H9 (cell line): ENCODE data around the gene RASIP1. TPM values are rescaled to one million over a fixed set of nuclear protein-coding genes. Genes with fewer than 3 reads are reported as not detected.

Experiments used
- DNase-seq: peaks from one replicate; pipeline ENCODE4 v3.0.0-alpha.2; 2017
- H2AFZ ChIP-seq: one replicate; pipeline ENCODE4 v1.6.1; 2013; ENCODE audit warnings: mild to moderate bottlenecking, low read length, control low read depth, moderate library complexity
- H2AK5ac ChIP-seq: 2 replicates; pipeline ENCODE4 v1.6.1; 2013; ENCODE audit warnings: low read length, control low read depth, mixed read lengths; ENCODE audit not compliant: insufficient read length
- H2BK120ac ChIP-seq: one replicate; pipeline ENCODE4 v1.6.1; 2013; ENCODE audit warnings: low read depth, mild to moderate bottlenecking, low read length, control low read depth, inconsistent platforms; ENCODE audit not compliant: poor library complexity, severe bottlenecking
- H2BK12ac ChIP-seq: 2 replicates; pipeline ENCODE4 v1.6.1; 2013; ENCODE audit warnings: low read length, control low read depth, mixed read lengths, low read depth; ENCODE audit not compliant: insufficient read length
- H2BK15ac ChIP-seq: 2 replicates; pipeline ENCODE4 v1.6.1; 2013; ENCODE audit warnings: low read depth, low read length, control low read depth
- H2BK20ac ChIP-seq: one replicate; pipeline ENCODE4 v1.6.1; 2013; ENCODE audit warnings: low read depth, mild to moderate bottlenecking, low read length, control low read depth, inconsistent platforms; ENCODE audit not compliant: poor library complexity, severe bottlenecking
- H2BK5ac ChIP-seq: 2 replicates; pipeline ENCODE4 v1.6.1; 2013; ENCODE audit warnings: low read length, control low read depth, mixed read lengths; ENCODE audit not compliant: insufficient read length
- H3K14ac ChIP-seq: 2 replicates; pipeline ENCODE4 v1.6.1; 2013; ENCODE audit warnings: low read length, control low read depth; ENCODE audit not compliant: insufficient read depth
- H3K18ac ChIP-seq: 2 replicates; pipeline ENCODE4 v1.6.1; 2013; ENCODE audit warnings: low read depth, mild to moderate bottlenecking, mixed read lengths, low read length, control low read depth; ENCODE audit not compliant: insufficient read length
- H3K23ac ChIP-seq: 2 replicates; pipeline ENCODE4 v1.6.1; 2013; ENCODE audit warnings: low read length, control low read depth, mixed read lengths, low read depth; ENCODE audit not compliant: insufficient read length
- H3K23me2 ChIP-seq: 2 replicates; pipeline ENCODE4 v1.6.1; 2013; ENCODE audit warnings: low read depth, mild to moderate bottlenecking, mixed read lengths, low read length, control low read depth; ENCODE audit not compliant: insufficient read length, poor library complexity, severe bottlenecking
- H3K27ac ChIP-seq: 2 replicates; pipeline ENCODE4 v1.5.1; 2013; ENCODE audit warnings: low read length, control low read depth, mixed read lengths, low read depth; ENCODE audit not compliant: insufficient read length
- H3K27me3 ChIP-seq: 2 replicates; pipeline ENCODE4 v1.6.1; 2013; ENCODE audit warnings: low read length, control low read depth, inconsistent platforms; ENCODE audit not compliant: insufficient read depth
- H3K4ac ChIP-seq: 2 replicates; pipeline ENCODE4 v1.6.1; 2013; ENCODE audit warnings: low read depth, mild to moderate bottlenecking, control low read depth, inconsistent platforms, low read length, moderate library complexity
- H3K4me1 ChIP-seq: 2 replicates; pipeline ENCODE4 v1.6.1; 2013; ENCODE audit warnings: low read length, control low read depth, inconsistent platforms; ENCODE audit not compliant: insufficient read depth
- H3K4me2 ChIP-seq: 2 replicates; pipeline ENCODE4 v1.6.1; 2013; ENCODE audit warnings: low read length, control low read depth, mixed read lengths; ENCODE audit not compliant: insufficient read length, insufficient read depth
- H3K56ac ChIP-seq: 2 replicates; pipeline ENCODE4 v1.6.1; 2013; ENCODE audit warnings: low read depth, mild to moderate bottlenecking, mixed read lengths, low read length, control low read depth; ENCODE audit not compliant: insufficient read length
- H3K79me1 ChIP-seq: 2 replicates; pipeline ENCODE4 v1.6.1; 2013; ENCODE audit warnings: low read depth, mild to moderate bottlenecking, moderate library complexity, low read length, control low read depth, inconsistent platforms; ENCODE audit not compliant: insufficient read depth, poor library complexity, severe bottlenecking
- H3K79me2 ChIP-seq: 2 replicates; pipeline ENCODE4 v1.6.1; 2013; ENCODE audit warnings: low read length, control low read depth, inconsistent platforms; ENCODE audit not compliant: insufficient read depth
- H3K9ac ChIP-seq: 2 replicates; pipeline ENCODE4 v1.6.1; 2013; ENCODE audit warnings: low read length, control low read depth, mixed read lengths; ENCODE audit not compliant: insufficient read length; ENCODE audit errors: extremely low read depth
- H3K9me3 ChIP-seq: one replicate; pipeline ENCODE4 v1.6.1; 2013; ENCODE audit warnings: low read depth, low read length, inconsistent platforms; ENCODE audit not compliant: control insufficient read depth
- H3T11ph ChIP-seq: one replicate; pipeline ENCODE4 v1.6.1; 2013; ENCODE audit warnings: mild to moderate bottlenecking, low read length, control low read depth, inconsistent platforms
- H4K20me1 ChIP-seq: one replicate; pipeline ENCODE4 v1.6.1; 2013; ENCODE audit not compliant: control insufficient read depth, insufficient read length, insufficient read depth
- H4K5ac ChIP-seq: 2 replicates; pipeline ENCODE4 v1.6.1; 2013; ENCODE audit warnings: low read depth, mild to moderate bottlenecking, mixed read lengths, low read length, control low read depth; ENCODE audit not compliant: insufficient read length
- H4K8ac ChIP-seq: replicated peaks from 2 replicates; pipeline ENCODE4 v1.6.1; 2013; ENCODE audit warnings: low read length, control low read depth, mixed read lengths, low read depth; ENCODE audit not compliant: insufficient read length
- H4K91ac ChIP-seq: 2 replicates; pipeline ENCODE4 v1.6.1; 2013; ENCODE audit warnings: low read depth, mild to moderate bottlenecking, moderate library complexity, mixed read lengths, low read length, control low read depth; ENCODE audit not compliant: insufficient read length
- H3K27ac Mint-ChIP-seq, 3 experiments: 2 replicates in 2 of 3; 3 replicates in 1 of 3; pipeline ENCODE4 v1.8.0; 2020 to 2021; ENCODE audit warnings: mixed read lengths in 3 of 3, mild to moderate bottlenecking in 1 of 3, moderate library complexity in 1 of 3
- H3K27me3 Mint-ChIP-seq: 2 replicates; pipeline ENCODE4 v1.8.0; 2021; ENCODE audit warnings: low read depth, mild to moderate bottlenecking, moderate library complexity, mixed read lengths
- H3K36me3 Mint-ChIP-seq, 3 experiments: 2 replicates in 2 of 3; 3 replicates in 1 of 3; pipeline ENCODE4 v1.8.0; 2020 to 2021; ENCODE audit warnings: low read depth in 3 of 3, mixed read lengths in 3 of 3; ENCODE audit not compliant: insufficient read depth in 1 of 3
- H3K4me1 Mint-ChIP-seq, 2 experiments: 2 replicates each; pipeline ENCODE4 v1.8.0; 2020; ENCODE audit warnings: mixed read lengths in 2 of 2
- H3K4me3 Mint-ChIP-seq, 2 experiments: 2 replicates in 1 of 2; 3 replicates in 1 of 2; pipeline ENCODE4 v1.8.0; 2020 to 2021; ENCODE audit warnings: mild to moderate bottlenecking in 2 of 2, mixed read lengths in 2 of 2, moderate library complexity in 1 of 2
- H3K9me3 Mint-ChIP-seq, 2 experiments: 2 replicates in 1 of 2; 3 replicates in 1 of 2; pipeline ENCODE4 v1.8.0; 2020; ENCODE audit warnings: mild to moderate bottlenecking in 2 of 2, mixed read lengths in 2 of 2, moderate library complexity in 1 of 2
- WGBS: extraction: QIAGEN DNeasy Blood & Tissue Kit; methylation state at CpG from one replicate; pipeline ENCODE4 v1.1.7; 2013; ENCODE audit warnings: missing lambda C conversion rate, low lambda C conversion rate, mixed read lengths; ENCODE audit not compliant: insufficient read length; ENCODE audit errors: extremely low coverage; 5-methylcytosine and 5-hydroxymethylcytosine counted together
- total RNA-seq: library from RNA; stranded (reverse); gene quantifications from 2 replicates; pipeline ENCODE4 v1.2.1, GENCODE V29; 2021
- TF ChIP-seq, protein P1 (sequence below): fragments of 200-600 bp; sonication (generic); conservative IDR thresholded peaks from 3 replicates; pipeline ENCODE4 v1.8.0; 2021; ENCODE audit warnings: antibody characterized with exemption, mild to moderate bottlenecking

RASIP1 gene
- total RNA-seq, 1 experiment from 2014 or later, result 2.4 TPM

- Histone ChIP-seq H3K79me1 (no peaks in the 10 kb centered on the region), H3K4me2 (no peak overlapping the region), H3K9ac (no peak overlapping the region), H4K8ac (no peak overlapping the region), H4K91ac (no peak overlapping the region), H2AK5ac (no peak overlapping the region), H4K20me1 (no peaks in the 10 kb centered on the region), H3K79me2 (no peaks in the 10 kb centered on the region), H2BK12ac (no peak overlapping the region), H4K5ac (no peak overlapping the region), H3T11ph (no peak overlapping the region), H3K56ac (no peak overlapping the region), H2AFZ (no peak overlapping the region), H2BK20ac (no peak overlapping the region), H2BK15ac (no peak overlapping the region), H2BK5ac (no peak overlapping the region), H3K27ac (no peak overlapping the region), H3K4me1 (no peaks in the 10 kb centered on the region), H3K4ac (no peak overlapping the region), H3K23ac (no peak overlapping the region), H3K27me3 (no peaks in the 10 kb centered on the region), H3K14ac (no peak overlapping the region), H3K18ac (no peak overlapping the region), H3K9me3 (no peaks in the 10 kb centered on the region), H2BK120ac (no peak overlapping the region), H3K23me2 (no peaks in the 10 kb centered on the region)
- no peak overlapping the region; a peak in 1 of 5 replicates for H3K4me3 Mint-ChIP-seq
- H3K9me3 Mint-ChIP-seq, result no peaks in the 10 kb centered on the region; a peak in 1 of 5 replicates
- DNase-seq, result peak; percentile 66
- no peaks in the 10 kb centered on the region; the same call in 1 of the 2 replicates for H3K27me3 Mint-ChIP-seq
- no peak overlapping the region for H3K27ac Mint-ChIP-seq
- no CpG with 5 or more reads among the region's 12 CpGs for WGBS
- H3K36me3 Mint-ChIP-seq, result no peaks in the 10 kb centered on the region
- TF ChIP-seq, protein P1, sequence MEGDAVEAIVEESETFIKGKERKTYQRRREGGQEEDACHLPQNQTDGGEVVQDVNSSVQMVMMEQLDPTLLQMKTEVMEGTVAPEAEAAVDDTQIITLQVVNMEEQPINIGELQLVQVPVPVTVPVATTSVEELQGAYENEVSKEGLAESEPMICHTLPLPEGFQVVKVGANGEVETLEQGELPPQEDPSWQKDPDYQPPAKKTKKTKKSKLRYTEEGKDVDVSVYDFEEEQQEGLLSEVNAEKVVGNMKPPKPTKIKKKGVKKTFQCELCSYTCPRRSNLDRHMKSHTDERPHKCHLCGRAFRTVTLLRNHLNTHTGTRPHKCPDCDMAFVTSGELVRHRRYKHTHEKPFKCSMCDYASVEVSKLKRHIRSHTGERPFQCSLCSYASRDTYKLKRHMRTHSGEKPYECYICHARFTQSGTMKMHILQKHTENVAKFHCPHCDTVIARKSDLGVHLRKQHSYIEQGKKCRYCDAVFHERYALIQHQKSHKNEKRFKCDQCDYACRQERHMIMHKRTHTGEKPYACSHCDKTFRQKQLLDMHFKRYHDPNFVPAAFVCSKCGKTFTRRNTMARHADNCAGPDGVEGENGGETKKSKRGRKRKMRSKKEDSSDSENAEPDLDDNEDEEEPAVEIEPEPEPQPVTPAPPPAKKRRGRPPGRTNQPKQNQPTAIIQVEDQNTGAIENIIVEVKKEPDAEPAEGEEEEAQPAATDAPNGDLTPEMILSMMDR, result no peak
- peaks cover 5 to 10% of the 10 kb centered on the region in 2 experiments for H3K4me1 Mint-ChIP-seq
Measured at GRCh38 chr19:48777720-48778119, 37.3 kb upstream of the RASIP1 start.
